Posterior cingulate gyrus (tissue), 11 donors: ENCODE data around the gene RNASE7.

ENCODE experiments used
- DNase-seq, 10 donors: peaks; one replicate each; pipeline versions ENCODE4 v3.0.0 to v3.0.0-alpha.2; 2020 to 2021; ENCODE audit warnings: mixed read lengths in 3 of 10
- intact Hi-C: fragments of 100-400 bp; cut with DNase I; formaldehyde crosslinking; loops from one replicate; pipeline ENCODE4 v1.15.1; 2023

The RNASE7 gene

DNA sequence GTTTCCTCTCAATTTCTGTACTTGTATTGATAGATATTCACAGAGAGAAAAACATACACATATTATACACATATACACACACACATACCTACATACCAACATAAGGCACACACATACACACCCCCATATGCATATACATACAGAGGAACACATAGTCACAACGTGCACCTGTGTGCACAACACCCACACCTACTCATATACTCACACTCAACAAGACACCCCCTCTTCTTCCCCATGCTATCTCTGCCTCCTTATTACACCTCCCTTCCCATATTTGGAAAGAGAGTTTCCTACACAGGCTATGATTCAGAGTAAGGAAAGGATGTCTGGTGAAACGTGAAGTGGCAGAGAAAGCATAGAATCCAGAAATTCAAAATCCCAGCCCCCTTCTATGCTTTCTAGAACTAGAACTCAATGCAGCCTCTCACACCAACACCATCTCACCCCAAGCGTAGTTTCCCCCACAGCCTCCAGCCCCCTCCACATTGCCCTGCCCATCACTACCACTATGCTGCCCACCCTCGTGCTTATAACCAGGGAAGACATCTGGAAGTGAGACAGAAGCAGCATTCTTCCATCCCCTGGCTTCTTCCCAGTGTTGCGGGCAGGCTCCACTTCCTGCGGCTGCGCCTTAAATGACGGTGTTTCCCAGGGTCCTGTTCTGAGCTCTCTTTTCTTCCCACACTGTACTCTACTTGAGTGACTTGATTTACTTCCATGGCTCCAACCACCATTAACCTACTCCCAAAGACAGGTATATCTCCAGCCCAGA is 17.9 kb downstream of the RNASE7 start:
- no peak for DNase-seq

DNA sequence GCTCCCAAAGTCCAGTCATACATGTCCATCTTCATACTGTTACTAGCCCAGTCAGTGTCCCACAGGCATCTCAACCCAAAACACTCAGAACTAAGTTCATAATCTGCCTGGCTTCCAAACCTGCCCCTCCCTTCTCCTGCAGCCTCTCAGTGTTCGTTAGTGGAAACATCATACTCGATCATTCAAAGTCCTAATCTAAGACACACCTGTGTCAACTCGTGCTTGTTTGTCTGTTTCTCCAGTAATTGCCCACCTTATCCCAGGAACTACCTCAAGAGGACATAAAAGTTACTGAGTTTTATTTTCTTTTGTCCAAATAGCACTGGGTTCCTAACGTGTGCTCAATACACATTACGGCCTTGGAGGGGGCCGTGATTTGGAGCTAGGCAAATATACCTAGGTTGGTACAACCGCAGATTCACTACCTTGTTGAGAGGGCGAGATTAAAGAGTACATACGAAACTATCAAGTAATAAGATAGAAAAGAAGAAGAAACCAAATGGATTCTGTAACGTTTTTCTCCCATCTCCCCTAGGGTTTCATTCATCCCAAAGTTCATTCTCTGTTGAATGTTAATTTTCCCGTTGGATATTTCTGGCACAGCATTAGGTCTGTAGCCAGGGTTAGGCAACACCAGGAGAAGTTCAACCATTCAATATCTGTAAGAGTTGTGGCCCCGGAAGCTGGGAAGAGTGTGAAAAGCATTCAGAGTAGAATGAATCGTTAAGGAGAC is 18.6 kb downstream of the RNASE7 start:
- intact Hi-C loops, result no loop called here
- DNase-seq, result no peak

More for the DNA sequence above, 17.9 kb downstream of the RNASE7 start:
- intact Hi-C loops, result no loop called here

DNA sequence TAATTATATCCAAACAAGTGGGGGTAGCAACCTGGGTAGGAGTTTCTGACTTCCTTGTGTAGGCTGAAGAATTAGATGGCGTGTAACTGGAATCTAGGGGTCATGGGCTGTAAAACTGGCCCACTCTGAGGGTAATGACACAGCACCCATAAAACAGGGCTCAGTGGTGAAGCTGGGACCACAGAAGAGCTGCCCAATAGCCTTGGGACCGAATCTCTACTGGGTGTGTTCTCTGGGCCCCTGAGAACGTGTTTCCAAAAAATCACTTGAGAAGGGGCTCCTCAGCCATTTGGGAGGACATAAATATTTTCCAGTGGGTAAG is 19.1 kb downstream of the RNASE7 start:
- no peak for DNase-seq
- intact Hi-C loops, result no loop called here

DNA sequence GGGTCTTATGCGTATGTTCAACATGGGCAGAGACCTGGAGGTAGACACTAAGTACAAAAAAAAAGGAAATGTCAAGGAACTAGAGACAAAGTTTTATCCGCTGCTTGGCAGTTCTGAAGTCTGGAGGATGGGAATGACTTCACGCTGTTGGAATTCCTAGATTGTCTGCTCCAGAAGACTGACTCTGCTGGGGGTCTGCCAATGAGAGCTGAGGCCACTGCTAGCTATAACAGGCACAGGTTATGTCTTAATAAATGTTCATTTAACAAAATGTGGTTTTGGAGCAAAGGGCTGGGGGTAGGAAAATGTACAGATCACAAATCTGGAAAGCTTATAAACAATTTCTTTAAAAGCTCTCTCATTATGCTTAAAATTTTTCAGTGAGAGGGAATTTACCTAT is 21.3 kb downstream of the RNASE7 start:
- intact Hi-C loops, result no loop called here
- no peak for DNase-seq

DNA sequence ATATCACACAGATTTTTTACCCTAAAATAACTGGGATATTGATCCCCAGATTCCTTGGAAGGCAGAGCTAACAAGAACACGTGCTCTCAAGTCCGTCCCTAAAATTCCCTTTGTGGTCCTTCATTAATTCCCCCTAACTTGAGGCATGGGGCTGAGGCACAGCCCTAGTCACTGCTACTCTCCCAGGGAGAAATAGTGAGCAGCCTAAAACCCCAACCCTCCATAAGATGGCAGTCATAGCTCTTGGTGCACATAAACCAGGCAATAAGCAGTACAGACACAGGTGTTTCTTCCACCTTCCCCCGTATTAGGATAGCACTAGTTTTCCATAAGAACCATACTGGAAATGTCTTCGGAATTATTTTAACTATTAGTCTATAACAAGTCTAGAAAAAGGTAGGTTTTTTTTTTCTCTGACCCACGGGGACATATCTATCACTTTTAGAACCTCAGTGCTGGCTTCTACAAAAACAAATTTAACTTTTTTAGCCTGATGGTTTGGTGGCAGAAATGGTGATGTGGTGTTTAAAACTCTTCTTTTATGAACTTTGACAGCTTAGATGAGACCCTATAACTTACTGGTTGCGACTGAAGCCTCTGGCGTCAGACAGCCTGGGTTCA is 24.8 kb downstream of the RNASE7 start:
- no peak for DNase-seq
- intact Hi-C loops, result no loop called here

DNA sequence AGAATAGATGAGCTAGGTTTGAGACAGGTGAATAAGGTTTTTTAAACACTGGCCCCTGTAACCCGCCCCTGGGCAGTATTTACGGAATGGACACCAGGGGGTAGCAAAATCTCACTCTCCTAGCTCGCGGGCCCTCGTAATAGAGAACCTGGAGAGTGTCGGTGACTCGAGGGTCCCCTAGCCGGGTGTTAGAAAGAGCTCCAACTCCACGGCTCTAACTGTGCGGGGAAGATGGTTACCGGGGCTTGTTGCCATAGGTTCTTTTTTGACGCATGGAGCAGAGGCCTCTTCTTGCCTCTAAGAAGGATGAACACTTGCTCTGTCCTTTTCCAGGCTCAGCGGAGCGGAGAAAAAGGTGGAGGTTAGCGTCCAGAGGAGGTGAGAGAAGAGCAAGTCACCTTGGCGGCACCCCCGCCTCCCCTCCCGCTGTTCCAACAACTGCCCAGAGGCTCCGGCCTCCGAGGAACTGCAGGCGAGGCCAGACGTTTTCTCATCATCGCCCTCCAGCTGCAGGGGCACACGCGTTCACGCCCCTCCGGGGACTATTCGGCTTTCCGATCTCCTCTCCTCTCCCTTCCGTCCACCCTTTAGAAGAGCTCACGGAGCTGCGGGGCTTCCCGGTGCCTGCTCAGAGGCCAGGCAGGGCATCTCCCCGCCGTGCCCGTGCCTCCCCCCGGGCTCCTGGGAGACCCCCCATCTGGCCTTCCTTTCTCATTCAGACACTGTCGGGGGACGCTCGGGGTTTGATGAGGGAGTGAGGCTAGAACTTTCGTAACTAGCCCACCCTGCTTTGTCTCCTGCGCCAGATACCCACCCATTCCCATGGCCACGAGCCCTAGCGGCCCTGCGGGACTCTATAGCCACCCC is 26.6 kb downstream of the RNASE7 start:
- intact Hi-C loops, result loop anchor here (1.0 kb wide), 1 partner anchor 36 kb away; no protein-coding TSS in a partner anchor
- peak in 5 of 10 donors; percentile 40 to 62 (median 47) for DNase-seq

DNA sequence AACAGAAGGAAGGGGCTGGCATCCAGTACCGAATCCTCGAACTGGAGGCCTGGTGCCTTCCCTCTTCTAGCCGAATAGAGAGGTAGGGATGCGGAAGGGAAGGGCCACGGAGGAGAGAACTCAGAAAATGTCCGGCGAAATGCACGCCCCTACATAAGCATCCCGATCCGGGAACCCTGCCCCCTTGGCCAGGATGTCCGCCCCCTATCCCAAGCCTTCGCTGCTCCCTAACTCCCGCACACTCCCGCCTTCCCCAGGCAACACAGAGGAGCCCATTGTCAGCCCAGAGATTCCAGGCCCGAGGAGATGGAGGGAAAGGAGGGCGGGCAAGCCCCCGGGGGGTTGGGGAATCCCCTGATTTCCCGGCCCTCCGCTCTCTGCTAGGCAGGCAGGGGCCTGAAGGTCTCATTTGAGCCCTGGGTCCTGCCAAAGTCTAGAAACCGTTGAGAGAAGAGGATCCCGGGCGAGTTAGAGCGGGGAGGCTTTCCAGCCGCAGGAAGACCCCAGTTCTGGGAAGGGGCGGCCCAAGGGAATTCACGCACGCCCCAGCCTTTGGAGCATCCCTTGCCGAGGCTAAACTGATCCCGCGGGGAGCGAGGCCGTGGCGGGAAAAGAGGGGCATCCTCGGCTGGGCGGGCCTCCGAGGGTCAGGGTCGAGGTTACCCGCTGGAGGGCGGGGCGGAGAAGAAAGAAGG is 27.4 kb downstream of the RNASE7 start:
- intact Hi-C loops, result loop anchor here (1.0 to 5.0 kb wide), 4 partner anchors 23 to 443 kb away; partner anchors contain the start of genes METTL3 and NDRG2
- peak in 8 of 10 donors; percentile 38 to 94 (median 62) for DNase-seq

DNA sequence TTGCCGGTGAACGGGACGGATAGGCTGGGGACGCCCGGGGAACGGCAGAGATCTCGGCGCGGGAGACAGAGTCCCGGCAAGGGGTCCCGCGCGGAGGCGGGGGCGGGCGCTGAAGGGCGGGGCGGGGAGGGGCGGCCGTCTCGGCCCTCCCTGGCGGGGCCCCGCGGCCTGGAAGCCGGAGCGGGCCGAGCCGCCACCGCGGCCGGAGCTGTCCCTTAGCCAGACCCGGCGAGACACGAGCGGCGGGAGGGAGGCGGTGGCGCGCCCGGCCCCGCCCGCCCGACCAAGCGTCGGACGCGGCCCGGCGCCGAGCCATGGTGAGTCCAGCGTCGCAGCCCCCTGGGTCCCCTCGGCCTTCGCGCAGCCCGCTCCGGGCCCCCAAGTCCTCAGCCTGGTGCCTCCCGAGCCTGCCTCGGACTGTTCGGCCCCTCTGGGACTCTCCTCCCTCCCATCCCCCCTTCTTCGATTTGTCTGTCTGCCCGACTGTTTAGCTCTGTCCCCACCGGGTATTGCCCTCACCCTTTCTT is 28.0 kb downstream of the RNASE7 start, which contains the start of gene ARHGEF40:
Gene ARHGEF40 (plus strand): TSS at position 222 of the 527 bp plus-strand sequence. CDS start 93 bp downstream, at position 315.
- DNase-seq, result peak in 9 of 10 donors; percentile 37 to 96 (median 60)
- intact Hi-C loops, result loop anchor here (1.0 to 5.0 kb wide), 3 partner anchors 22 to 442 kb away; partner anchors contain the start of genes METTL3 and NDRG2

DNA sequence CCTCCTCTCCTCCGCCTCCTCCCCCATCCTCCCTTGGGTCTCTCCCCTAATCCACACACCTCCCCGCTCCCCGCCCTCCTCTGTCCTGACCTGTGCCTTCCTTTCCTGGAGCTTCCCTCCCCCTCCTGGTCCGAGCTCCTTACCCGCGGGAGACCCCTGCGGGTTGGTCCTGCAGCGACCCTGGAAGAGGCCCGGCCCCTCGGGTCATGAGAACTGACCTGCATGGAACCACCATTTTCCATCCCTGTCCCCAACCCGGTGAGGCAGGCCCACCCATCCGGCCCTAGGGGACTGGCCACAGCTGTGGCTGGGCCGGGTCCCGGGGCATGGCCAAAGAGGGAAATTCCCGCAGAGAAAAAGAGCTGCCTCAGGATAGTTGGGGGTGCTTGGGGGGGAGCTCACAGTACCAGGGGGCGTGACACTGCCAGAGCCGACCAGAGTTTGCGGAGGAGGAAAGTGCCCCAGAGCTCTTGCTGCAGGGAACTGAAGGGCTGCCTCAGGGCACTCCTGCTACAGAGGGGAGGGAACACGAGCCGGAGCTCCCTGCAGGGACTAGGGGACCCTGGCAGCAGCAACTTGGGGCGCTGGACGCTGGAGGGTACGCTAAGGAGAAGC is 28.6 kb downstream of the RNASE7 start:
- peak in 2 of 10 donors; percentile 37 to 74 for DNase-seq
- intact Hi-C loops, result loop anchor here (1.0 to 5.0 kb wide), 3 partner anchors 22 to 442 kb away; partner anchors contain the start of genes METTL3 and NDRG2

DNA sequence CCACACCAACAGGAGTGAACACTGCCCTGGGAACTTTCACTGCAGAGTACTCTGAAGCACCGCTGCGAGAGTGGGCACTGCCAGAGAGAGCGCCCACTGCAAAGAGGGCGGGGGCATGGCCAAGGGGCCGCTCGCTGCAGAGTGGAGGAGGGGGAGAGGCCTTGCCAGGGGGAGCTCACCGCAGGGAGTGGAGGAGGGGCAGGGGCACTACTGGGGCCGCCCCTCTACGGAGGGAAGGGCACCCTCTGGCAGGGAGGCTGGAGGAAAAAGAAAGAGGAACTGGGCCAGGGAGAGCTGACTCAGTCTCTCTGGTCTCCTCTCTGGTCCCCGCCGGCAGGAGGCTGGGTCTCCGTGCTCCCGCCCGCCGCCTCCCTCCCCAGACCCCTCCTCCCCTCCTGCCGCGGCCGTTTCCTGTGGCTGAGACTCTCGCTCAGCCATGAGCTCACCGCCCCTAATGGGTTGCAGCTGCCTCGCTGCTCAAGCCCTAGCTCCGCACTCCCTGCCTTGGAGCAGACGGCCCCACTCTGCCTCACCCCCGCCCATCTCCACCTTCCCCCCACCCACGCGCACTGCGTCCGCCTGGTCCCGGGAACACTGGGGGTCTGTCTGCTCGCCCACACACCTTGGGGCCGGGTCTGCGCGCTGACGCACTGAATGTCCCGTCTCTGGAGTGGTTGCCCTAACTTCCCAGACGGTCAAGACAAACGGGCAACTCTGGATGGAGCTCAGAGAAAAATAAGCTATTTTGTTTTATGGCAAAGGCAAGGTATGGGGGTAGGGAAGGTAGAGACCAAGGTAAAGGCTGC is 29.3 kb downstream of the RNASE7 start:
- DNase-seq, result peak in 9 of 10 donors; percentile 52 to 94 (median 61)
- intact Hi-C loops, result loop anchor here (5.0 kb wide), 2 partner anchors 44 to 441 kb away; partner anchors contain the start of genes METTL3 and NDRG2

DNA sequence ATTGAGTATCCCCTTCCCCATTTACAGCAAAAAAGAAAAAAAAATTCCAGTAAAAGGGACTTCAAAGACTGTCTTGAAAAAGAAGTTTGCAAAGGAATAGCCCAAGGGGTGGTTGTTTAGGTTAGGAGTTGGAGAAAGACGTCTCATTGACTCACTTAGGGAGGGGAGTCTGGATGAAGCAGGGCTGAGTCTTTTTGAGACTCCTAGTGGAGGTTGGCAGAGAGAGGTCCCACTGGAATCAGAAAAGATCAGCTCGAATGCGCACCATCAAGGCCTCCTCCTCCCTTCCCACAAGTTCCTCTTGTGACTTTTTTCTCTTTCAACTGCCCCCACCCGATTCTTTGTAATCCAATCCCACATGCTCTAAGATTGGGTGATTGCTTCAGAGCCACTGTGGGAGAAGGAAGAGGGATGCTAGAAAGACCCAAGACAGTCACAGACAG is 29.9 kb downstream of the RNASE7 start:
- DNase-seq, result no peak
- intact Hi-C loops, result loop anchor here (5.0 kb wide), 2 partner anchors 45 to 440 kb away; partner anchors contain the start of genes METTL3 and NDRG2

DNA sequence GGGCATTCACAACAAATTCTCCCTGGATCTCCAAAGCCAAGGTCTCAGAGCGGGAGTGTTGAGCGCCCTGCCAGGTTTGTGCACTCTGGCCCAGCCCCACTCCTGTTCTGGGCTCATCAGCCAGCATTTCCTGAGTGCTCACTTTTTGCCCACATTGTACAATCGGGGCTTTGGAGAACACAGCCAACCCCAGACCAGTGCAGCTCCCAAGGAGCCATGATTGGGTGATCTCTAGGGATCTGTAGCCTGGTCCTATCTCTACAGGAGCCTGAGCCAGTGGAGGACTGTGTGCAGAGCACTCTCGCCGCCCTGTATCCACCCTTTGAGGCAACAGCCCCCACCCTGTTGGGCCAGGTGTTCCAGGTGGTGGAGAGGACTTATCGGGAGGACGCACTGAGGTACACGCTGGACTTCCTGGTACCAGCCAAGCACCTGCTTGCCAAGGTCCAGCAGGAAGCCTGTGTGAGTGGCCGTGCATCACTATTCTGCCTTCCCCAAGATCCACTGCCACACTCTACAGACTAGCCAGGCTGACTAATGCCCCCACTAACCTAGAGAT is 30.7 kb downstream of the RNASE7 start:
- intact Hi-C loops, result loop anchor here (5.0 kb wide), 2 partner anchors 46 to 439 kb away; partner anchors contain the start of genes METTL3 and NDRG2
- DNase-seq, result no peak

DNA sequence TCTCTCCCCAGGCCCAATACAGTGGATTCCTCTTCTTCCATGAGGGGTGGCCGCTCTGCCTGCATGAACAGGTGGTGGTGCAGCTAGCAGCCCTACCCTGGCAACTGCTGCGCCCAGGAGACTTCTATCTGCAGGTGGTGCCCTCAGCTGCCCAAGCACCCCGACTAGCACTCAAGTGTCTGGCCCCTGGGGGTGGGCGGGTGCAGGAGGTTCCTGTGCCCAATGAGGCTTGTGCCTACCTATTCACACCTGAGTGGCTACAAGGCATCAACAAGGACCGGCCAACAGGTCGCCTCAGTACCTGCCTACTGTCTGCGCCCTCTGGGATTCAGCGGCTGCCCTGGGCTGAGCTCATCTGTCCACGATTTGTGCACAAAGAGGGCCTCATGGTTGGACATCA is 31.8 kb downstream of the RNASE7 start:
- intact Hi-C loops, result loop anchor here (5.0 kb wide), 2 partner anchors 47 to 438 kb away; partner anchors contain the start of genes METTL3 and NDRG2
- no peak for DNase-seq

DNA sequence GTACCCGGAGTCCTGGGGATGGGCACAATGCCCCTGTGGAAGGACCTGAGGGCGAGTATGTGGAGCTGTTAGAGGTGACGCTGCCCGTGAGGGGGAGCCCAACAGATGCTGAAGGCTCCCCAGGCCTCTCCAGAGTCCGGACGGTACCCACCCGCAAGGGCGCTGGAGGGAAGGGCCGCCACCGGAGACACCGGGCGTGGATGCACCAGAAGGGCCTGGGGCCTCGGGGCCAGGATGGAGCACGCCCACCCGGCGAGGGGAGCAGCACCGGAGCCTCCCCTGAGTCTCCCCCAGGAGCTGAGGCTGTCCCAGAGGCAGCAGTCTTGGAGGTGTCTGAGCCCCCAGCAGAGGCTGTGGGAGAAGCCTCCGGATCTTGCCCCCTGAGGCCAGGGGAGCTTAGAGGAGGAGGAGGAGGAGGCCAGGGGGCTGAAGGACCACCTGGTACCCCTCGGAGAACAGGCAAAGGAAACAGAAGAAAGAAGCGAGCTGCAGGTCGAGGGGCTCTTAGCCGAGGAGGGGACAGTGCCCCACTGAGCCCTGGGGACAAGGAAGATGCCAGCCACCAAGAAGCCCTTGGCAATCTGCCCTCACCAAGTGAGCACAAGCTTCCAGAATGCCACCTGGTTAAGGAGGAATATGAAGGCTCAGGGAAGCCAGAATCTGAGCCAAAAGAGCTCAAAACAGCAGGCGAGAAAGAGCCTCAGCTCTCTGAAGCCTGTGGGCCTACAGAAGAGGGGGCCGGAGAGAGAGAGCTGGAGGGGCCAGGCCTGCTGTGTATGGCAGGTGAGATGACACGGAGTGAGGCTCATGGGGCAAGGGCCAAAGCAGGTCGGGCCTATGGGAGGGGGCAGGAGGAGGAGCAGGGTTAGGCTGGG is 32.5 kb downstream of the RNASE7 start:
- intact Hi-C loops, result loop anchor here (5.0 kb wide), 2 partner anchors 47 to 438 kb away; partner anchors contain the start of genes METTL3 and NDRG2
- no peak for DNase-seq

DNA sequence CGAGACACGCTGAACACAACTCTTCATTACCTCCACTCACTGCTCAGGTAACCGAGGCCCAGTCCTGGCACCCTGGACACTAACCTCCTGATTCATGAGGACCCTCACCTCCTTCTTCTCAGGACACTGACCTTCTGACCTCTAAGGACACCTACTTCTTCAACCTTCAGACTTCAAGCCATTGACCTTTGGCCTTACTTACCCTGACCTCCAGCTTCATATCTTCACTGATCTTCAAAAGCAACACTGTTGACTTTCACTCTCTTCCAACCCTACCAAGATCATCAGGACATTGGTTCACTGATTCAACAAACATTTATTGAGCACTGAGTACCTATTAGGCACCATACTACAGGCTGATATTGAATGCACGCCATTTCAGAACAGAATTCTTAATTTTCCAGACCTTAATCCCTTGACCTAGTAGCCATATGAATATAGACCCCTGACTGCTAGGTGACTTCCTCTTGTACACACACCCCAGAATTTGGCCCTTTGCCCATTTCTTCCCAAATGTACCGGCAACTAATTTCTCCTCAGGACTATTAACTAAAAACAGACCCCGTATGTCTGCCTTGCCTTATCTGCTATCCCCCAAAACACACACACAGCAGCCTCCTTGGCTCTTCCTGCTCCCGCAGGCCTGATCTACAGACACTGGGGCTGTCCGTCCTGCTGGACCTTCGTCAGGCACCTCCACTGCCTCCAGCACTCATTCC is 33.7 kb downstream of the RNASE7 start:
- intact Hi-C loops, result no loop called here
- DNase-seq, result no peak
